PC-9 (cell line): ENCODE results near the gene YIPF5. TPM values are rescaled to one million over a fixed set of nuclear protein-coding genes. Genes with fewer than 3 reads are reported as not detected.

Experiments used
- BruUV-seq: library from RNA; stranded (reverse); fragments of 400-500 nt; replicated peaks from 2 replicates; lab custom pipeline; 2021; lab: Mats Ljungman, UMichigan
- CTCF ChIA-PET: fragments of 300-600 bp; sonication (Branson Sonifier 250); formaldehyde crosslinking; loops from one replicate; lab custom pipeline; 2022; ENCODE audit warnings: antibody characterized with exemption; lab: Charles Lee
- POLR2A ChIA-PET: fragments of 300-600 bp; sonication (Branson Sonifier 250); formaldehyde crosslinking; loops from one replicate; lab custom pipeline; 2022; ENCODE audit warnings: antibody characterized with exemption; ENCODE audit not compliant: unreplicated experiment; lab: Charles Lee
- DNase-seq, 2 experiments: peaks; one replicate each; pipeline versions ENCODE4 v3.0.0 to v3.0.0-alpha.2; 2015 to 2022; ENCODE audit warnings: mixed read lengths in 1 of 2
- H2AFZ ChIP-seq: fragments of 200-600 bp; sonication (generic); 2 replicates; pipeline ENCODE4 v1.8.1; 2017; ENCODE audit warnings: antibody characterized with exemption
- H3F3A ChIP-seq: fragments of 200-600 bp; sonication (generic); 2 replicates; pipeline ENCODE4 v1.8.1; 2017; ENCODE audit warnings: antibody characterized with exemption, mild to moderate bottlenecking, low read depth; ENCODE audit not compliant: insufficient read depth
- H3K27ac ChIP-seq: fragments of 200-600 bp; sonication (generic); 2 replicates; pipeline ENCODE4 v1.6.1; 2016; ENCODE audit warnings: mixed run types
- H3K27me3 ChIP-seq: fragments of 200-600 bp; sonication (generic); 2 replicates; pipeline ENCODE4 v1.6.1; 2016; ENCODE audit warnings: low read depth, mixed run types; ENCODE audit not compliant: insufficient read depth
- H3K36me3 ChIP-seq: fragments of 200-600 bp; sonication (generic); 2 replicates; pipeline ENCODE4 v1.6.1; 2016; ENCODE audit warnings: low read depth, mixed run types
- H3K4me1 ChIP-seq: fragments of 200-600 bp; sonication (generic); replicated peaks from 2 replicates; pipeline ENCODE4 v1.6.1; 2016; ENCODE audit warnings: mixed run types; ENCODE audit not compliant: insufficient read depth
- H3K4me2 ChIP-seq: fragments of 200-600 bp; sonication (generic); 2 replicates; pipeline ENCODE4 v1.6.1; 2017; ENCODE audit warnings: mixed run types
- H3K4me3 ChIP-seq: fragments of 200-600 bp; sonication (generic); 2 replicates; pipeline ENCODE4 v1.6.1; 2016; ENCODE audit warnings: mixed run types
- H3K79me2 ChIP-seq: fragments of 200-600 bp; sonication (generic); 2 replicates; pipeline ENCODE4 v1.6.1; 2017; ENCODE audit warnings: low read depth, mixed run types
- H3K9me2 ChIP-seq: fragments of 200-600 bp; sonication (generic); 2 replicates; pipeline ENCODE4 v1.8.1; 2017; ENCODE audit warnings: mild to moderate bottlenecking; ENCODE audit not compliant: insufficient read depth
- H3K9me3 ChIP-seq: fragments of 200-600 bp; sonication (generic); 2 replicates; pipeline ENCODE4 v1.8.1; 2016; ENCODE audit warnings: low read depth; ENCODE audit not compliant: insufficient read depth
- H4K20me1 ChIP-seq: fragments of 200-600 bp; sonication (generic); 2 replicates; pipeline ENCODE4 v1.8.1; 2017; ENCODE audit not compliant: insufficient read depth
- EZH2 ChIP-seq: fragments of 200-600 bp; sonication (generic); IDR thresholded peaks from 2 replicates; pipeline ENCODE4 v1.8.0; 2017; ENCODE audit warnings: antibody characterized with exemption, low read depth
- intact Hi-C: fragments of 100-400 bp; cut with micrococcal nuclease; formaldehyde crosslinking; loops from one replicate; pipeline ENCODE4 v1.10.0; 2022; ENCODE audit not compliant: unreplicated experiment
- total RNA-seq: library from RNA; stranded (reverse); gene quantifications from 2 replicates; pipeline ENCODE4 v1.2.3, GENCODE V29; 2021
- TF ChIP-seq, protein P1 (sequence below): fragments of 200-600 bp; sonication (generic); conservative IDR thresholded peaks from 2 replicates; pipeline ENCODE4 v1.6.1; 2017; ENCODE audit warnings: mixed run types, antibody characterized with exemption, mild to moderate bottlenecking, moderate library complexity

YIPF5 gene
- total RNA-seq, 1 experiment from 2014 or later: 65.8 TPM

DNA sequence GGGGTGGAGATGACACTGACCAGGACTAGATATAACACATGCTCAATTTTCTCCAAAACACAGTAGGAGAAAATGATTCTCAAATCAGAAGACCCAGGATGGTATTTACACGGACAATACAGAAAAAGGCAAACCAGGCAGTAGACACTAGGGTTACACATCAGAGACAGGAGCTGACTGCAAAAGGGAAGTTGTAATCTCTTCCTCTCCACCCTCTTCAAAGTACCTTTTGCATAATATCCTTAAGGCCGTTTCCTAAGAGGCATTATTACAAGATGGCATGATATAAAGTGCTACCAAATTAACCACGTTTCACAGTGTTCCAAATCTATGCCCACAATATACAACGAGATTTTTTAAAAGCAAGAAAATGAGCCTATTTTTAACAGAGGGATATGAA is 39.2 kb downstream of the YIPF5 start:
- CTCF ChIA-PET: no interaction called here
- intact Hi-C loops: no loop called here

DNA sequence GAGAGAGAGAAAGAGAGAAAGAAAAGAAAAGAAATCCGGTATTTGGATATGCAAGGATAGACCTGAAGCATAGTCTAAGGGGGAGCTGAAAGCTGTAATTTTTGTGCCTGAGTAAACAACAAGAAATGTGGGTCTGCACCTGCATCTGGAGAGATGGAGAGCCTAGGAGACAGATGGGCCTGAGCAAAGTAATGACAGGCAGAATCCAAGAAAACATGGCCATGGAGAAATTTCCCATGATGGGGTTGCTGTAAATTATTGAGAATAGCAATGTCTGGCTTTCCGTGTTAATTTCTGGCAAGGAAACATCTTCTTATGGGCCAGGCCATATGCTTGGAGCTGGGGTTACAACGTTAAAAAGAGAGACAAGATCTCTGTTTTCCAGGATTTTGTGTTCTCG is 40.2 kb downstream of the YIPF5 start:
- no peak overlapping the region for H3K4me2 ChIP-seq
- H3K27me3 ChIP-seq: no peaks in the 10 kb centered on the region
- no peak overlapping the region for H2AFZ ChIP-seq
- DNase-seq: no peak
- no peaks in the 10 kb centered on the region for H3F3A ChIP-seq
- intact Hi-C loops: no loop called here
- no peak overlapping the region for H3K27ac ChIP-seq
- no TSS peak for BruUV-seq
- ChIA-PET POLR2A (interaction anchor here (0.7 kb wide), 1 partner anchor 52 kb away, joined by 6 read pairs; no protein-coding TSS in a partner anchor), CTCF (no interaction called here)
- no peak overlapping the region for H3K4me3 ChIP-seq
- H3K9me3 ChIP-seq: no peaks in the 10 kb centered on the region
- no peaks in the 10 kb centered on the region for H4K20me1 ChIP-seq
- H3K4me1 ChIP-seq: no peaks in the 10 kb centered on the region
- TF ChIP-seq EZH2: no peak
- H3K9me2 ChIP-seq: no peaks in the 10 kb centered on the region
- no peaks in the 10 kb centered on the region for H3K79me2 ChIP-seq
- H3K36me3 ChIP-seq: no peaks in the 10 kb centered on the region

More for the DNA sequence above, 39.2 kb downstream of the YIPF5 start:
- Histone ChIP-seq H4K20me1 (no peaks in the 10 kb centered on the region), H3K79me2 (no peaks in the 10 kb centered on the region), H3K4me2 (no peak overlapping the region), H3K27ac (no peak overlapping the region), H3K27me3 (no peaks in the 10 kb centered on the region), H2AFZ (no peak overlapping the region), H3K36me3 (no peaks in the 10 kb centered on the region), H3K4me1 (no peaks in the 10 kb centered on the region), H3K9me3 (no peaks in the 10 kb centered on the region), H3F3A (no peaks in the 10 kb centered on the region), H3K4me3 (no peak overlapping the region), H3K9me2 (no peaks in the 10 kb centered on the region)
- DNase-seq: no peak
- POLR2A ChIA-PET: no interaction called here
- TF ChIP-seq EZH2: no peak
- TF ChIP-seq, protein P1, sequence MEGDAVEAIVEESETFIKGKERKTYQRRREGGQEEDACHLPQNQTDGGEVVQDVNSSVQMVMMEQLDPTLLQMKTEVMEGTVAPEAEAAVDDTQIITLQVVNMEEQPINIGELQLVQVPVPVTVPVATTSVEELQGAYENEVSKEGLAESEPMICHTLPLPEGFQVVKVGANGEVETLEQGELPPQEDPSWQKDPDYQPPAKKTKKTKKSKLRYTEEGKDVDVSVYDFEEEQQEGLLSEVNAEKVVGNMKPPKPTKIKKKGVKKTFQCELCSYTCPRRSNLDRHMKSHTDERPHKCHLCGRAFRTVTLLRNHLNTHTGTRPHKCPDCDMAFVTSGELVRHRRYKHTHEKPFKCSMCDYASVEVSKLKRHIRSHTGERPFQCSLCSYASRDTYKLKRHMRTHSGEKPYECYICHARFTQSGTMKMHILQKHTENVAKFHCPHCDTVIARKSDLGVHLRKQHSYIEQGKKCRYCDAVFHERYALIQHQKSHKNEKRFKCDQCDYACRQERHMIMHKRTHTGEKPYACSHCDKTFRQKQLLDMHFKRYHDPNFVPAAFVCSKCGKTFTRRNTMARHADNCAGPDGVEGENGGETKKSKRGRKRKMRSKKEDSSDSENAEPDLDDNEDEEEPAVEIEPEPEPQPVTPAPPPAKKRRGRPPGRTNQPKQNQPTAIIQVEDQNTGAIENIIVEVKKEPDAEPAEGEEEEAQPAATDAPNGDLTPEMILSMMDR: no peak
- BruUV-seq: no TSS peak

DNA sequence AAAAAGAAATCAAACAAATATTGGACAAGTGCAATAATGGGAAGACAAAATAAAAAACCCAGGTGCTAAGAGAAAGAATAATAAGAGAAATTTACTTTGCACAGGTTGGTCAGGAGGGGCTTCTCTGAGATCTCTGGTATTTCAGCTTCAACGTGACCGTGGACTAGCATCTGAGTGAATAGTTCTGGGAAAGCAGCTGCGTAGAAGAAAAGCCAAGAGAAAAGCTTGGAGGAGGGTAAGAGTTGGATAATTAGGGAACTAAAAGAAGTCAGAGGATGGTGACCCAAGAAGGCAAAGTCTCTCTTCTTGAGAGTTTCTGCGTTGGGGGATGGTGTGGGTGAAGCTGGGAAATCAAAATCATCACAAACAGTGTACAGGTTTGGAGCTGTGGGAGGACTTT is 41.6 kb downstream of the YIPF5 start:
- intact Hi-C loops: no loop called here
- no peaks in the 10 kb centered on the region for H3K9me3 ChIP-seq
- H3K9me2 ChIP-seq: no peaks in the 10 kb centered on the region
- no peak for DNase-seq
- H3K4me3 ChIP-seq: no peak overlapping the region
- TF ChIP-seq, protein P1: no peak
- no peak for TF ChIP-seq EZH2
- BruUV-seq: no TSS peak
- no peak overlapping the region for H2AFZ ChIP-seq
- no peak overlapping the region for H3K27ac ChIP-seq
- H3K36me3 ChIP-seq: no peaks in the 10 kb centered on the region
- no peaks in the 10 kb centered on the region for H4K20me1 ChIP-seq
- ChIA-PET POLR2A (no interaction called here), CTCF (interaction anchor here (0.6 kb wide), 1 partner anchor 1240 kb away, joined by 4 read pairs; no protein-coding TSS in a partner anchor)
- H3K4me2 ChIP-seq: no peak overlapping the region
- H3K79me2 ChIP-seq: no peaks in the 10 kb centered on the region
- H3F3A ChIP-seq: no peaks in the 10 kb centered on the region
- no peaks in the 10 kb centered on the region for H3K4me1 ChIP-seq
- no peaks in the 10 kb centered on the region for H3K27me3 ChIP-seq

DNA sequence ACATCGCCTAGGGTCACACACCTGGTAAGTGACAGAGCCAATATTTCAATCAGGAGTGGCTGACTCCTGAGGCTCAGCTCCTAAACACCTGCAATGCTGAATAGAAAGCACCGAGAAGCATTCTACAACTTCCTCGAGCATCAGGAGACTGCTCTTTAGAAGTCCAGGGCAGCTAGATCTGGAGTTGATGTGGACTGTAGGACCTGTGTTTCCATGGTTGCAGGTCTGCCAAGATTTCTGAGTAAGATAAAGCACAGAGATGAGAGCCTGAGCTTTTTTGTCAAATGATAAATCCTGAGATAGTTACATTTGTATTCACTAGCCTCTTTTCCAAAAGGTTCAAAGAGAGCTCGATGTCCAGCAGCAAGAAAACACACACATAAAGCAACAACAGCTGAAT is 43.8 kb downstream of the YIPF5 start:
- ChIA-PET POLR2A (no interaction called here), CTCF (no interaction called here)

More for the DNA sequence above, 43.8 kb downstream of the YIPF5 start:
- TF ChIP-seq, protein P1: no peak
- no peak for TF ChIP-seq EZH2
- no peaks in the 10 kb centered on the region for H3K79me2 ChIP-seq
- no peak for DNase-seq
- H3K27me3 ChIP-seq: no peaks in the 10 kb centered on the region
- no peaks in the 10 kb centered on the region for H3K9me3 ChIP-seq
- H3K4me3 ChIP-seq: no peak overlapping the region
- H3K9me2 ChIP-seq: no peaks in the 10 kb centered on the region
- no peak overlapping the region for H3K4me2 ChIP-seq
- no peaks in the 10 kb centered on the region for H4K20me1 ChIP-seq
- no peaks in the 10 kb centered on the region for H3F3A ChIP-seq
- BruUV-seq: no TSS peak
- no peak overlapping the region for H3K27ac ChIP-seq
- no peaks in the 10 kb centered on the region for H3K4me1 ChIP-seq
- H2AFZ ChIP-seq: no peak overlapping the region
- H3K36me3 ChIP-seq: no peaks in the 10 kb centered on the region
- intact Hi-C loops: no loop called here
